Neural cell (in vitro differentiated cells): ENCODE data around the gene API5. TPM values are rescaled to one million over a fixed set of nuclear protein-coding genes. Genes with fewer than 3 reads are reported as not detected.

Experiments
- H2AFZ ChIP-seq: fragments of 200-600, 300-800 bp; sonication (generic), shearing (Covaris generic); 2 replicates; pipeline ENCODE4 v1.6.0; 2014; ENCODE audit warnings: low read depth, mild to moderate bottlenecking, antibody characterized with exemption, low read length, moderate library complexity
- H3F3A ChIP-seq: fragments of 200-600 bp; shearing (Covaris generic); 2 replicates; pipeline ENCODE4 v1.6.1; 2016; ENCODE audit warnings: mild to moderate bottlenecking, moderate library complexity, mixed read lengths, antibody characterized with exemption, low read length; ENCODE audit not compliant: insufficient read depth, poor library complexity, severe bottlenecking
- H3K27ac ChIP-seq: fragments of 200-600, 300-800 bp; sonication (generic), shearing (Covaris generic); 2 replicates; pipeline ENCODE4 v1.5.1; 2014; ENCODE audit warnings: mild to moderate bottlenecking, low read length, moderate library complexity
- H3K27me3 ChIP-seq: fragments of 300-800, 200-600 bp; sonication (generic), shearing (Covaris generic); 2 replicates; pipeline ENCODE4 v1.6.0; 2014; ENCODE audit warnings: mild to moderate bottlenecking, low read depth, low read length, moderate library complexity; ENCODE audit not compliant: insufficient read depth
- H3K36me3 ChIP-seq: fragments of 300-800, 200-600 bp; sonication (generic), shearing (Covaris generic); 2 replicates; pipeline ENCODE4 v1.5.1; 2014; ENCODE audit warnings: mild to moderate bottlenecking, antibody characterized with exemption, low read length, moderate library complexity; ENCODE audit not compliant: insufficient read depth
- H3K4me2 ChIP-seq: fragments of 300-800, 200-600 bp; sonication (generic), shearing (Covaris generic); 2 replicates; pipeline ENCODE4 v1.6.0; 2014; ENCODE audit warnings: mild to moderate bottlenecking, low read length
- H3K4me3 ChIP-seq: fragments of 300-800, 200-600 bp; sonication (generic), shearing (Covaris generic); 2 replicates; pipeline ENCODE4 v1.5.1; 2014; ENCODE audit warnings: mild to moderate bottlenecking, low read length, moderate library complexity
- H3K79me2 ChIP-seq: fragments of 200-600 bp; shearing (Covaris generic); replicated peaks from 2 replicates; pipeline ENCODE4 v1.6.0; 2014; ENCODE audit warnings: mild to moderate bottlenecking, low read length, moderate library complexity; ENCODE audit not compliant: insufficient read depth
- H3K9ac ChIP-seq: fragments of 300-800, 200-600 bp; sonication (generic), shearing (Covaris generic); 2 replicates; pipeline ENCODE4 v1.6.1; 2016; ENCODE audit warnings: mild to moderate bottlenecking, low read length, mixed read lengths
- H3K9me2 ChIP-seq: fragments of 200-600 bp; shearing (Covaris generic); 2 replicates; pipeline ENCODE4 v1.6.1; 2016; ENCODE audit warnings: mild to moderate bottlenecking, low read length, mixed read lengths; ENCODE audit not compliant: insufficient read depth
- H3K9me3 ChIP-seq: fragments of 200-600, 300-800 bp; sonication (generic), shearing (Covaris generic); 2 replicates; pipeline ENCODE4 v1.6.1; 2016; ENCODE audit warnings: mild to moderate bottlenecking, mixed run types, low read length, moderate library complexity, mixed read lengths
- H4K20me1 ChIP-seq: fragments of 200-600 bp; shearing (Covaris generic); 2 replicates; pipeline ENCODE4 v1.6.1; 2016; ENCODE audit warnings: mild to moderate bottlenecking, mixed run types; ENCODE audit not compliant: insufficient read depth
- CTCF ChIP-seq: fragments of 450-650 bp; IDR thresholded peaks from 2 replicates; pipeline ENCODE4 v1.5.1; 2014; ENCODE audit warnings: antibody characterized with exemption, mild to moderate bottlenecking, moderate library complexity; ENCODE audit not compliant: poor library complexity, severe bottlenecking
- EP300 ChIP-seq: fragments of 450-650 bp; conservative IDR thresholded peaks from 2 replicates; pipeline ENCODE4 v1.6.1; 2014; ENCODE audit warnings: antibody characterized with exemption, mild to moderate bottlenecking, moderate library complexity; ENCODE audit not compliant: poor library complexity, severe bottlenecking
- EZH2 ChIP-seq: fragments of 200-600, 300-800 bp; shearing (Covaris generic), sonication (generic); IDR thresholded peaks from 2 replicates; pipeline ENCODE4 v1.6.1; 2014; ENCODE audit warnings: antibody characterized with exemption, low read length, borderline replicate concordance, mild to moderate bottlenecking; ENCODE audit not compliant: insufficient read depth, poor library complexity, severe bottlenecking
- MXI1 ChIP-seq: fragments of 450-650 bp; conservative IDR thresholded peaks from 2 replicates; pipeline ENCODE4 v1.6.1; 2014; ENCODE audit warnings: antibody characterized with exemption, mild to moderate bottlenecking; ENCODE audit not compliant: poor library complexity, severe bottlenecking
- POLR2AphosphoS5 ChIP-seq: IDR thresholded peaks from 2 replicates; pipeline ENCODE4 v1.6.1; 2012
- RAD21 ChIP-seq: fragments of 450-650 bp; conservative IDR thresholded peaks from 2 replicates; pipeline ENCODE4 v1.6.1; 2014; ENCODE audit warnings: antibody characterized with exemption, mild to moderate bottlenecking, moderate library complexity
- REST ChIP-seq: IDR thresholded peaks from 2 replicates; pipeline ENCODE4 v1.6.1; 2012; ENCODE audit warnings: borderline replicate concordance
- SMC3 ChIP-seq: fragments of 450-650 bp; conservative IDR thresholded peaks from 2 replicates; pipeline ENCODE4 v1.6.1; 2014; ENCODE audit warnings: antibody characterized with exemption, mild to moderate bottlenecking, moderate library complexity; ENCODE audit not compliant: poor library complexity
- TAF1 ChIP-seq: IDR thresholded peaks from 2 replicates; pipeline ENCODE4 v1.6.1; 2012; ENCODE audit warnings: low read depth
- polyA plus RNA-seq: library from polyadenylated mRNA; depleted of rRNA; stranded (reverse); fragments of >200 nt; gene quantifications from 2 replicates; pipeline ENCODE4 v1.2.3, GENCODE V29; 2014

The API5 gene
- polyA plus RNA-seq, 1 donor from 2014 or later: 86.0 TPM

GRCh38 chr11:43282607-43283440, 29.0 kb upstream of the API5 start:
- Histone ChIP-seq H3K4me2 (no peak overlapping the region), H3K27me3 (no peaks in the 10 kb centered on the region), H3K4me3 (no peak overlapping the region), H3K9me3 (no peaks in the 10 kb centered on the region), H3K79me2 (no peaks in the 10 kb centered on the region), H3F3A (no peaks in the 10 kb centered on the region), H3K36me3 (no peaks in the 10 kb centered on the region), H3K27ac (no peak overlapping the region), H3K9me2 (no peaks in the 10 kb centered on the region), H3K9ac (no peak overlapping the region), H4K20me1 (no peaks in the 10 kb centered on the region), H2AFZ (no peak overlapping the region)
- no peak for TF ChIP-seq REST
- no peak for TF ChIP-seq EZH2
- no peak for TF ChIP-seq TAF1
- TF ChIP-seq RAD21: peak; percentile 89
- TF ChIP-seq SMC3: peak; percentile 80
- peak; percentile 87 for TF ChIP-seq CTCF

- no peaks in the 10 kb centered on the region for H3K27me3 ChIP-seq
- no peaks in the 10 kb centered on the region for H3K36me3 ChIP-seq
- H4K20me1 ChIP-seq: no peaks in the 10 kb centered on the region
- no peaks in the 10 kb centered on the region for H3K9me3 ChIP-seq
- no peak overlapping the region for H3K4me3 ChIP-seq
- no peak overlapping the region for H3K27ac ChIP-seq
- no peaks in the 10 kb centered on the region for H3K9me2 ChIP-seq
- H3F3A ChIP-seq: no peaks in the 10 kb centered on the region
- H2AFZ ChIP-seq: no peak overlapping the region
- TF ChIP-seq CTCF (no peak), TAF1 (no peak), EZH2 (no peak), SMC3 (no peak), EP300 (no peak), RAD21 (no peak), REST (no peak), MXI1 (no peak), POLR2AphosphoS5 (no peak)
- no peak overlapping the region for H3K9ac ChIP-seq
- H3K79me2 ChIP-seq: no peaks in the 10 kb centered on the region
- no peak overlapping the region for H3K4me2 ChIP-seq
Observed at GRCh38 chr11:43285826-43286225, 26.0 kb upstream of the API5 start.
